Measurements from ENCODE around the gene AHCY.
"Not testable (repeated sequence)": the region's sequence is repeated elsewhere in the genome, so short reads cannot be mapped to it uniquely, and the experiment has no call there.

AHCY gene

DNA sequence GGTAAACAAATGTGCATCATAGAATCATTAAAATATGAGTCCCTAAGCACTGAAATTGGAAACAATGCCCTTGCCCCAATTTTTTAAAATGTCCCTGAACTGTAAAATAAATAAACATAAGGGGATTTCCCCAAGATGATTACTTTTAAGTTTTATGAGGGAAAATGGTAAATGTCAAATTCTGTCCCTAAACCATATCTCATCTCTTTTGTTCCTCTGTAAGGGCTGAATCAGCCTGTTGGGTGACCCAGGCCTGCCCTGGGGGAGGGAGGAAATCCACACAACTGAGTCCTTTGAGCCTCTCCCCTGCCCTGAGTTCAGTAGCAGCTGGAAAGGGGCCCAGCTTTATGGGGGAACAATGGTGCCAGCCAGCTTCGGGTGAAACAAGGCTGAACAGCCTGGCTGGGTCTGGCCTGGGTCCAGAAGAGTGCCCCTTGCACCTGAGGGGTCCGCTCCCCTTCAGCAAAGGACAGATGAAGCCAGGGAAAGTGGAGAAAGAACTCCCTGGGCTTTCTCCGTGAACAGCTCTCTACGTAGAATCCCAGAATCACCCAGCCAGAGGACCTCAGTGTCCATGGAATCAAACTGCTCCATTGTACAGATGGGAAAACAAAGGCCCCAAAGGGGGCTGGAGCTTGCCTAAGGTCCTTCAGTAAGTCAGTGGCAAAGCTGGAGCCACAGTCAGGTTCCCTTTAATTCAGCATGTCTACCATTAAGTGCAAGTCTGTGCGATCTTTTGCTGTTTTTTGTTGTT is 31.7 kb upstream of the AHCY start:
- H3K4me3 ChIP-seq: no peak overlapping the region
- no peaks in the 10 kb centered on the region for H3K36me3 ChIP-seq
- intact Hi-C loops (cut with DNase I; ENCODE audit: low total_unique reads): no loop called here
- no peaks in the 10 kb centered on the region for H3K4me1 ChIP-seq
- TF ChIP-seq, protein P1, sequence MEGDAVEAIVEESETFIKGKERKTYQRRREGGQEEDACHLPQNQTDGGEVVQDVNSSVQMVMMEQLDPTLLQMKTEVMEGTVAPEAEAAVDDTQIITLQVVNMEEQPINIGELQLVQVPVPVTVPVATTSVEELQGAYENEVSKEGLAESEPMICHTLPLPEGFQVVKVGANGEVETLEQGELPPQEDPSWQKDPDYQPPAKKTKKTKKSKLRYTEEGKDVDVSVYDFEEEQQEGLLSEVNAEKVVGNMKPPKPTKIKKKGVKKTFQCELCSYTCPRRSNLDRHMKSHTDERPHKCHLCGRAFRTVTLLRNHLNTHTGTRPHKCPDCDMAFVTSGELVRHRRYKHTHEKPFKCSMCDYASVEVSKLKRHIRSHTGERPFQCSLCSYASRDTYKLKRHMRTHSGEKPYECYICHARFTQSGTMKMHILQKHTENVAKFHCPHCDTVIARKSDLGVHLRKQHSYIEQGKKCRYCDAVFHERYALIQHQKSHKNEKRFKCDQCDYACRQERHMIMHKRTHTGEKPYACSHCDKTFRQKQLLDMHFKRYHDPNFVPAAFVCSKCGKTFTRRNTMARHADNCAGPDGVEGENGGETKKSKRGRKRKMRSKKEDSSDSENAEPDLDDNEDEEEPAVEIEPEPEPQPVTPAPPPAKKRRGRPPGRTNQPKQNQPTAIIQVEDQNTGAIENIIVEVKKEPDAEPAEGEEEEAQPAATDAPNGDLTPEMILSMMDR (IDR thresholded peaks at IDR 0.05): no peak
- no peak overlapping the region for H3K27ac ChIP-seq
- no peaks in the 10 kb centered on the region for H3K27me3 ChIP-seq
- H3K9me3 ChIP-seq: no peaks in the 10 kb centered on the region
- no peak for DNase-seq

DNA sequence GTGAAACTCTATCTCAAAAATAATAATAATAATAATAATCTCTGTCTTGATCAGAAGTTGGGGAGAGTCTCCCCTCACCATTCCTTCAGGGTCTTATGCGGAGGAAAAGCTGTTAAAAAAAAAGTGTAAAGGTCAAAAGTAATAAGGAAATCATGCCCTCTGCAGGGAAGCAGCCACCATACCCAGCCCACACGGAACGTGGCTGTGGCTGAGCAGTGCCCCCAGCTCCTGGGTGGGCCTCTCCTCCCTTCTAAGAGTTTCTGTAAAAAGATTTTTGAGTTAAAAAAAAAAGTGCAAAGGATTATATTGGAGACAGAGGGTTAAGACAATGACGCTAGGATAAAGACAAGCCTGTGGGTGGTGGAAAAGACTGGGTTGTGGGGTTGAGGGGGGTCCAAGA is 30.6 kb upstream of the AHCY start:
- Histone ChIP-seq H3K4me3 (no peak overlapping the region), H3K27me3 (no peaks in the 10 kb centered on the region), H3K9me3 (no peaks in the 10 kb centered on the region), H3K4me1 (no peaks in the 10 kb centered on the region), H3K27ac (no peak overlapping the region), H3K36me3 (no peaks in the 10 kb centered on the region)
- DNase-seq: no peak
- TF ChIP-seq, protein P1 (IDR thresholded peaks at IDR 0.05): no peak
- intact Hi-C loops (cut with DNase I; ENCODE audit: low total_unique reads): no loop called here

DNA sequence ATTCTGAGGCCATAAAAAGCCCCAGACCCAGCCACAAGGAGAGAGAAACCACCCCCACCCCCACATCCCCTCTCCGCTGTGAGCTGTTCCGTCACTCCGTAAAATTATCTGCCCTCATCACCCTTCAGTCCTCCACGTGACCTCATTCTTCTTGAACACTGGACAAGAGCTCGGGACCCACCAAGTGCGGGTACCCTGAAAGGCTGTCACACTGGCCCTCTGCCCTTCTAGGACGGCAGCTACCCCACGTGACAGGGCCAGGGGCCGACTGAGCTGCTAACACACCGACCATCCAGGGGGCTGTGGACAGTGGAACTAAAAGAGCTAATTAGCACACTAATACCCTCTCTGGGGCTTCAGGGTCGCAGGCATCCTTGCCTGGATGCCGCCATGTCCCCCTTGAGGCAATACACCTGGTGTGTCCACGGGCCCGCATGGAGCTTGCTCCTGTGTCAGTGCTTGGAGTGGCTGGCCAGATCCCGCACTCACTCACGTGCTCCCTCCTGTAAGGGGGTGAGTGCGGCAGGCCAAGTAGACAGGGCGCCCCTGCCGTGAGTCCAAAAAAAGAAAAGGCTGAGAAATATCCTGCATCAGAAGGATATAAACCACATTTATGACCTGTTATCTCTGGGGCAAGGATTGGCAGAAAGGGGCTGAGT is 29.2 kb upstream of the AHCY start:
- H3K4me3 ChIP-seq: no peak overlapping the region
- H3K27me3 ChIP-seq: no peaks in the 10 kb centered on the region
- no peak overlapping the region for H3K27ac ChIP-seq
- H3K9me3 ChIP-seq: no peaks in the 10 kb centered on the region
- no peaks in the 10 kb centered on the region for H3K4me1 ChIP-seq
- intact Hi-C loops (cut with DNase I; ENCODE audit: low total_unique reads): no loop called here
- no peaks in the 10 kb centered on the region for H3K36me3 ChIP-seq
- TF ChIP-seq, protein P1 (IDR thresholded peaks at IDR 0.05): no peak
- no peak for DNase-seq

DNA sequence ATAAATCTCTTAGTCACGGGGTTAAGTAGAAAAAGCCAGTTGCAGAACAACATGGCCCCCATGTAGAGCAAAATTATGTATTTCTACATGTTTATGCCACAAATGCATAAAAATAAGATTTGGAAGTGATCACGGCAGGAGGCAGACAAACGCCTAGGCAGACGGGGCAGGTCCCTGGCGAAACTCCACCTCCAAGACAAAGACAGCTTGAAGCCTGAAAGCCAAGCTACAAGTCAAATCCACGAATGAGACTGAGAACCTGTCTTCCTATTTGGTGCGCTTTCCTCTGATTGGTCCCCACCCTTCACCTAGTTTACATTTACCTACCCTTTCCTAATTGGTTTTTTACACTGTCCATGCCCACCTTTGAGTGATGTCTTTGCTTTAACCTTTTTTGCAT is 28.7 kb upstream of the AHCY start:
- H3K27ac ChIP-seq: no peak overlapping the region
- intact Hi-C loops (cut with DNase I; ENCODE audit: low total_unique reads): no loop called here

DNA sequence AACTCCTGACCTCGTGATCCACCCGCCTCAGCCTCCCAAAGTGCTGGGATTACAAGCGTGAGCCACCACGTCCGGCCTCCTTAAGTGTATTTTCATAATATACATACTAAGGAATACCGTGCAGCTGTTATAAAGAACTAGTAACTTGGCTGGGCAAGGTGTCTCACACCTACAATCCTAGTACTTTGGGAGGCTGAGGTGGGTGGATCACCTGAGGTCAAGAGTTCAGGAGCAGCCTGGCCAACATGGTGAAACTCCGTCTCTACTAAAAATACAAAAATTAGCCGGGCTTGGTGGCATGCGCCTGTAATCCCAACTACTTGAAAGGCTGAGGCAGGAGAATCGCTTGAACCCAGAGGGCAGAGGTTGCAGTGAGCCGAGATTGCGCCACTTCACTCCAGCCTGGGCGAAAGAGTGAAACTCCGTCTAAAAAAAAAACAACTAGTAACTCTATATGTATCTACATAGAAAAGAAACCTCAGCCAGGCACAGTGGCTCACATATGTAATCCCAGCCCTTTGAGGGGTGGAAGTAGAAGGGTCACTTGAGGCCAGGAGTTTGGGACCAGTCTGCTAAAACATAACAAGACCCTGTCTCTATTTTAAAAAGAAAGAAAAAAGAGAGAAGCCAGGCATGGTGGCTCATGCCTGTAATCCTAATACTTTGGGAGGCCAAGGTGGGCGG is 27.8 kb upstream of the AHCY start:
- H3K27ac ChIP-seq; H3K4me3 ChIP-seq; H3K9me3 ChIP-seq; intact Hi-C loops (cut with DNase I; ENCODE audit: low total_unique reads); H3K36me3 ChIP-seq; H3K4me1 ChIP-seq; H3K27me3 ChIP-seq; DNase-seq: not testable (repeated sequence)

More for the DNA sequence above, 28.7 kb upstream of the AHCY start:
- Histone ChIP-seq H3K9me3 (no peaks in the 10 kb centered on the region), H3K27me3 (no peaks in the 10 kb centered on the region), H3K36me3 (no peaks in the 10 kb centered on the region), H3K4me3 (no peak overlapping the region), H3K4me1 (no peaks in the 10 kb centered on the region)
- DNase-seq: no peak
- TF ChIP-seq, protein P1 (IDR thresholded peaks at IDR 0.05): no peak

Measured in tibial artery (tissue), 4 donors.